Midbrain (tissue), 1 donor: ENCODE data around the gene EPHA1.

Experiments
- DNase-seq: peaks from one replicate; lab custom pipeline; 2025; lab: John Stamatoyannopoulos, UW

The EPHA1 gene

DNA sequence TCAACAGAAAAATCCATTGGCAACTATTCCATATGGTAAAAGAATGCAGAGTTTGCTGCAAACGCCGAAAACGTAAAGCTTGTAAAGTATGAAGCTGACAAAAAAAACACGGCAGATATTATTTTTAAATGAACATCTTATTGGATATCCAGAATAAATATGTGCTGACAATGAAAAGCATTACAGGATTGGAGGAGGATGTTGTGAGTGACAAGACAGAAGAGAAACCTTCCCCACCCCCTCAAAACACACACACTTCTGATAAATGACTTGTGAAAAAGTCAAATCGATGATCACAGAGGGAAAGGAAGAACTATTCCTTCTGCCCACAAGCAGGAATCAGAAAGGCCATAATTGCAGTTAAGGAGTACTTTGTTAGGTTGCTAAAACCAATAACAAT is 60.7 kb downstream of the EPHA1 start:
- no peak for DNase-seq

DNA sequence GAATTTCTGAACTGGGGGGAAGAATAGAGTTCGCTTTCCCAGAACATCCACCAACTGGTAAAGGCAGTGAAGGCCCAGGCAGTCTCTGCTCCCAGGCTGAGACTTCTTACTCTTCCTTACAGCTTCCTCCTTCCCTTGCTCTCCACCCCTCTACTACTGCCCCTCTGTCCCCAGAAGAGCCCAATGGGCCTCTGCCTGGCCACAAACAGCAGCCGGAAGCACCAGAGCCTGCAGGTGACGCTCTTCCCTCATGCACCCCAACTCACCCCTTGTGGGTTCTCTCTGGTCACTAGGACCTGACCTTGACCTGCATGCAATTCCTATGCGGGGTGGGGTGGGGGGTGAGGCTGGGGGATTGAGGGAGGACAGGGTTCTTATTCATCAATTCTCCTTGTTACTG is 62.6 kb downstream of the EPHA1 start:
- DNase-seq = no peak

DNA sequence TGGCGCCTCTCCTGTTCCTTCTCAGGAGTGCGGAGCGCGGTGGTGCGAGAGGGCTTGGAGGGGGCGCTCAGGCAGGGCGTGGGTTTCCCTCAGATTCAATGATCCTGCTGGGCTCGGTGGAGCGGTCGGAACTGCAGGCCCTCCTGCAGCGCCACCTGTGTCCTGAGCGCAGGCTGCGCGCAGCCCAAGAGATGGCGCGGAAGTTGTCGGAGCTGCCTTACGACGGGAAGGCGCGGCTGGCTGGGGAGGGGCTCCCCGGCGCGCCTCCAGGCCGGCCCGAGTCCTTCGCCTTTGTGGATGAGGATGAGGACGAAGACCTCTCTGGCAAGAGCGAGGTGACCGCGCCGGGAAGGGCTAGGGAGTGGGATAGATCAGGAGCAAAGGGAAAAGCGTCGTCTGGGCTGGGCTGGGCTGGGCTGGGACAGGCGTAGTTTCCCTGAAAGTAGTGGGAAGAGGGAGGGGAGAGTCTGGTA is 63.2 kb downstream of the EPHA1 start:
- DNase-seq = no peak

DNA sequence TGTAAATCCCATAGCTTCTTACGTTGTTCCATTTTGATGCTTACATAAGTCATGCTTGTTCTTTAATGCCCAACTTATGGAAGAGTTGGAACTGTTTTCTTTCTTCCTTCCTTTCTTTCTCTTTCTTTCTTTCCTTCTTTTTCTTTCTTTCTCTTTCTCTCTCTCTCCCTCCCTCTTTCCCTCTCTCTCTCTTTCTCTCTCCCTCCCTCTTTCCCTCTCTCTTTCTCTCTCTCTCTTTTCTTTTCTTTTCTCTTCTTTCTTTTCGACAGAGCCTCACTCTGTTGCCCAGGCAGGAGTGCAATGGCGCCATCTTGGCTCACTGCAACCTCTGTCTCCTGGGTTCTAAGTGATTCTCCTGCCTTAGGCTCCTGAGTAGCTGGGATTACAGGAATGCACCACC is 65.1 kb downstream of the EPHA1 start:
- no peak for DNase-seq

DNA sequence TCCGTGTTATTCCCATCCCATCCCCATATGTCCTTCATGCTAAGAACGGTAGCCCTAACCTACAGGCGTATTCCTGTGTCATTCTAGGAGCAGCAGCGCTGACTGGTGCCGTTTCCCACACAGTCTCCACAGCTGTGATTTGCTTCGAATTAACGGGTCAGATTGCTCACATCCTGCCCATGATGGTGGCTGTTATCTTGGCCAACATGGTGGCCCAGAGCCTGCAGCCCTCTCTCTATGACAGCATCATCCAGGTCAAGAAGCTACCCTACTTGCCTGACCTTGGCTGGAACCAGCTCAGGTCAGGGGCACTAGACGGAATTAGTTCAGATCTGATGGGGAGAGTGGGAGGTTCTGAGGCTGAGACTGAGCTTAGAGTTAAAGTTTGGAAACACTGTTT is 66.8 kb downstream of the EPHA1 start:
- DNase-seq = no peak
